SU-DHL-6 (cell line): ENCODE measurements around the gene HIBADH.

Source experiments
- CTCF ChIP-seq: fragments of 200-600 bp; sonication (generic); IDR thresholded peaks from one replicate; pipeline ENCODE4 v1.5.1; 2017; ENCODE audit warnings: antibody characterized with exemption, mild to moderate bottlenecking, low read length, moderate library complexity; ENCODE audit not compliant: insufficient read depth, poor library complexity, severe bottlenecking
- EZH2phosphoT487 ChIP-seq: fragments of 200-600 bp; sonication (generic), shearing (Covaris generic); conservative IDR thresholded peaks from 2 replicates; pipeline ENCODE4 v1.6.1; 2018; ENCODE audit warnings: mild to moderate bottlenecking, antibody characterized with exemption, low read length, moderate library complexity, mixed read lengths

- TF ChIP-seq CTCF, result no peak
- no peak for TF ChIP-seq EZH2phosphoT487
These were observed 16.1 kb upstream of the HIBADH start for GRCh38 chr7:27678617-27679260.
